Sigmoid colon (tissue), 4 donors: ENCODE results near the gene NBAS.

Experiments
- POLR2AphosphoS5 ChIP-seq, 4 donors: sonication (generic); formaldehyde crosslinking; IDR thresholded peaks; one replicate each; pipeline ENCODE4 v1.6.1; 2017; ENCODE audit warnings: antibody characterized with exemption in 4 of 4
- TF ChIP-seq, protein P1 (sequence below), 4 experiments: fragments of 450-650 bp in 3 of 4; fragments of 200-600 bp in 1 of 4; IDR thresholded peaks; one replicate each; pipeline ENCODE4 v1.5.1; 2016 to 2019; ENCODE audit warnings: antibody characterized with exemption in 4 of 4, mild to moderate bottlenecking in 3 of 4, moderate library complexity in 2 of 4

DNA sequence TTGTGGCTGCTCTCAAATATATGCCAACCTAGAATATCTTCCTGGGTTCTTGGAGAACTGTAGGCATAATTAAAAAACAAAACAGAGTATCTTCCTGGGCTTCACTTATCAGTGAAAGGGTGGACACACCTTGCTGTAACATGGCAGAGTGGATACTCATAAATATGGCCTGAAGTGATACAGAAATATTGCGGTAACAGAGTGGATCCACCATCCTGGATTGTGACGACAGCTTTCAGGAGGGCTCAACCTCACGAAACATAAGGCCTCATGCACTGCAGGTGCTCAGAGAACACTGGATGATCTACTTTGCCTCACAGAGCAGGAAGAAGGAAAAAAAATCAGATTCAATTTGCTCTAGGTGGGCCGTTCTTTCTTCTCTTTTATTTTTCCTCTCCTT is 336.0 kb downstream of the NBAS start:
- TF ChIP-seq, protein P1, sequence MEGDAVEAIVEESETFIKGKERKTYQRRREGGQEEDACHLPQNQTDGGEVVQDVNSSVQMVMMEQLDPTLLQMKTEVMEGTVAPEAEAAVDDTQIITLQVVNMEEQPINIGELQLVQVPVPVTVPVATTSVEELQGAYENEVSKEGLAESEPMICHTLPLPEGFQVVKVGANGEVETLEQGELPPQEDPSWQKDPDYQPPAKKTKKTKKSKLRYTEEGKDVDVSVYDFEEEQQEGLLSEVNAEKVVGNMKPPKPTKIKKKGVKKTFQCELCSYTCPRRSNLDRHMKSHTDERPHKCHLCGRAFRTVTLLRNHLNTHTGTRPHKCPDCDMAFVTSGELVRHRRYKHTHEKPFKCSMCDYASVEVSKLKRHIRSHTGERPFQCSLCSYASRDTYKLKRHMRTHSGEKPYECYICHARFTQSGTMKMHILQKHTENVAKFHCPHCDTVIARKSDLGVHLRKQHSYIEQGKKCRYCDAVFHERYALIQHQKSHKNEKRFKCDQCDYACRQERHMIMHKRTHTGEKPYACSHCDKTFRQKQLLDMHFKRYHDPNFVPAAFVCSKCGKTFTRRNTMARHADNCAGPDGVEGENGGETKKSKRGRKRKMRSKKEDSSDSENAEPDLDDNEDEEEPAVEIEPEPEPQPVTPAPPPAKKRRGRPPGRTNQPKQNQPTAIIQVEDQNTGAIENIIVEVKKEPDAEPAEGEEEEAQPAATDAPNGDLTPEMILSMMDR (IDR thresholded peaks at IDR 0.05), result no peak
- no peak for TF ChIP-seq POLR2AphosphoS5 (IDR thresholded peaks at IDR 0.05)
